Endothelial cell of umbilical vein (primary cell): ENCODE results near the gene PIANP. TPM values are rescaled to one million over a fixed set of nuclear protein-coding genes. Genes with fewer than 3 reads are reported as not detected.

Experiments
- BruUV-seq: library from RNA; stranded (reverse); fragments of 400-500 nt; replicated peaks from 2 replicates; lab custom pipeline; 2021; lab: Mats Ljungman, UMichigan
- CTCF ChIA-PET: fragments of 300-600, 350-600 bp; sonication (Branson Sonifier 250); formaldehyde crosslinking; loops from one replicate; lab custom pipeline; 2021; ENCODE audit warnings: antibody characterized with exemption, inconsistent platforms; lab: Charles Lee
- POLR2A ChIA-PET: fragments of 300-600, 350-600 bp; sonication (Branson Sonifier 250); formaldehyde crosslinking; loops from one replicate; lab custom pipeline; 2021; ENCODE audit warnings: antibody characterized with exemption, inconsistent platforms; lab: Charles Lee
- DNase-seq: peaks from one replicate; pipeline ENCODE4 v3.0.0-alpha.2; 2011; ENCODE audit warnings: low read depth, low spot score
- FAIRE-seq: peaks from 2 replicates; lab custom pipeline; 2011; peaks lifted over from hg19 to GRCh38; lab: Jason Lieb, UNC
- H2AFZ ChIP-seq: 2 replicates; pipeline ENCODE4 v1.6.0; 2012; ENCODE audit warnings: low read depth, low read length, control low read depth, inconsistent platforms
- H3K27ac ChIP-seq: 2 replicates; pipeline ENCODE4 v1.5.1; 2011; ENCODE audit warnings: low read depth, mild to moderate bottlenecking, control low read depth, low read length, moderate library complexity; ENCODE audit not compliant: insufficient read depth
- H3K27me3 ChIP-seq, 2 experiments: 2 replicates each; pipeline versions ENCODE4 v1.6.0 to v1.6.1; 2011; ENCODE audit warnings: low read length in 2 of 2, mixed read lengths in 1 of 2; ENCODE audit not compliant: control insufficient read depth in 2 of 2, insufficient read depth in 2 of 2
- H3K36me3 ChIP-seq, 2 experiments: 2 replicates in 1 of 2; 3 replicates in 1 of 2; pipeline ENCODE4 v1.5.1; 2011; ENCODE audit warnings: low read length in 2 of 2, mild to moderate bottlenecking in 1 of 2, moderate library complexity in 1 of 2; ENCODE audit not compliant: control insufficient read depth in 2 of 2, insufficient read depth in 2 of 2; ENCODE audit errors: extremely low read depth in 1 of 2
- H3K4me1 ChIP-seq: 3 replicates; pipeline ENCODE4 v1.5.1; 2011; ENCODE audit warnings: mild to moderate bottlenecking, low read length; ENCODE audit not compliant: control insufficient read depth, insufficient read depth; ENCODE audit errors: extremely low read depth
- H3K4me2 ChIP-seq: 2 replicates; pipeline ENCODE4 v1.6.1; 2011; ENCODE audit warnings: low read length, control low read depth, mixed read lengths; ENCODE audit not compliant: insufficient read depth
- H3K4me3 ChIP-seq, 3 experiments: fragments of 200-600 bp in 1 of 3; sonication (generic), shearing (Covaris generic) in 1 of 3; replicated peaks in 1 of 3; 2 replicates each; pipeline ENCODE4 v1.5.1; 2011 to 2016; ENCODE audit warnings: control low read depth in 3 of 3, low read length in 3 of 3, mild to moderate bottlenecking in 2 of 3, inconsistent platforms in 1 of 3, low read depth in 1 of 3, moderate library complexity in 1 of 3; ENCODE audit not compliant: insufficient read depth in 1 of 3
- H3K79me2 ChIP-seq: 2 replicates; pipeline ENCODE4 v1.6.0; 2012; ENCODE audit warnings: low read length, inconsistent platforms; ENCODE audit not compliant: control insufficient read depth, insufficient read depth
- H3K9ac ChIP-seq: replicated peaks from 2 replicates; pipeline ENCODE3; 2011; ENCODE audit warnings: low read length, control low read depth; ENCODE audit not compliant: insufficient read depth; ENCODE audit errors: extremely low read depth
- H3K9me1 ChIP-seq: replicated peaks from 3 replicates; pipeline ENCODE4 v1.6.0; 2011; ENCODE audit warnings: mild to moderate bottlenecking, low read length; ENCODE audit not compliant: control insufficient read depth, insufficient read depth; ENCODE audit errors: extremely low read depth
- H3K9me3 ChIP-seq: replicated peaks from 2 replicates; pipeline ENCODE4 v1.5.1; 2012; ENCODE audit warnings: low read length, inconsistent platforms; ENCODE audit not compliant: control insufficient read depth, insufficient read depth
- H4K20me1 ChIP-seq: replicated peaks from 2 replicates; pipeline ENCODE3; 2011; ENCODE audit warnings: mild to moderate bottlenecking, low read length; ENCODE audit not compliant: control insufficient read depth, insufficient read depth; ENCODE audit errors: extremely low read depth
- CTCF ChIP-seq, 2 donors: IDR thresholded peaks; 1 replicate in 1 of 2; 2 replicates in 1 of 2; pipeline ENCODE4 v1.5.1; 2011; ENCODE audit warnings: low read length in 2 of 2, mild to moderate bottlenecking in 2 of 2, moderate library complexity in 2 of 2, control low read depth in 1 of 2, inconsistent platforms in 1 of 2, low read depth in 1 of 2; ENCODE audit not compliant: insufficient read depth in 1 of 2; ENCODE audit errors: extremely low read depth in 1 of 2
- EZH2 ChIP-seq: IDR thresholded peaks from 2 replicates; pipeline ENCODE4 v1.6.1; 2012; ENCODE audit warnings: borderline replicate concordance, low read depth, mild to moderate bottlenecking, moderate library complexity, low read length, inconsistent platforms; ENCODE audit not compliant: severe bottlenecking
- FOS ChIP-seq: IDR thresholded peaks from 2 replicates; pipeline ENCODE4 v1.6.1; 2011; ENCODE audit warnings: mild to moderate bottlenecking, low read length, moderate library complexity, borderline replicate concordance; ENCODE audit not compliant: insufficient read depth
- GATA2 ChIP-seq: IDR thresholded peaks from 2 replicates; pipeline ENCODE4 v1.7.0; 2011; ENCODE audit warnings: low read depth, mild to moderate bottlenecking, moderate library complexity, mixed read lengths, low read length; ENCODE audit not compliant: insufficient read length, insufficient read depth
- JUN ChIP-seq: IDR thresholded peaks from 2 replicates; pipeline ENCODE4 v1.6.1; 2011; ENCODE audit warnings: borderline replicate concordance, low read depth; ENCODE audit not compliant: insufficient read length, insufficient read depth
- MYC ChIP-seq: IDR thresholded peaks from one replicate; pipeline ENCODE4 v1.6.1; 2011; ENCODE audit warnings: mild to moderate bottlenecking, low read depth, low read length
- POLR2A ChIP-seq: IDR thresholded peaks from 2 replicates; pipeline ENCODE4 v1.6.1; 2012; ENCODE audit warnings: low read depth, mild to moderate bottlenecking, control low read depth, low read length
- POLR2AphosphoS5 ChIP-seq: IDR thresholded peaks from 2 replicates; pipeline ENCODE4 v1.6.1; 2012; ENCODE audit warnings: low read depth, mild to moderate bottlenecking, control low read depth, low read length, moderate library complexity; ENCODE audit not compliant: insufficient read depth
- dilution Hi-C: fragments of 300-500 bp; cut with MboI; formaldehyde crosslinking; loops from one replicate; pipeline ENCODE4 v1.15.0; 2019; ENCODE audit warnings: low sequenced_read_pairs; ENCODE audit not compliant: extremely low pct_ligation_motif_present
- intact Hi-C: fragments of 100-400 bp; cut with micrococcal nuclease; formaldehyde crosslinking; loops from one replicate; pipeline ENCODE4 v1.10.0; 2022
- polyA plus RNA-seq, 4 experiments: library from polyadenylated mRNA; depleted of rRNA in 3 of 4; stranded (reverse) in 3 of 4; unstranded in 1 of 4; fragments of >200 nt; gene quantifications; 2 replicates each; pipeline versions ENCODE4 v1.2.1 to v1.2.3, GENCODE V29; 2011 to 2012; ENCODE audit warnings: missing spikeins in 1 of 4
- total RNA-seq: library from RNA; stranded (reverse); gene quantifications from 2 replicates; pipeline ENCODE4 v1.2.3, GENCODE V29; 2021

The PIANP gene
- total and polyA plus RNA-seq, 2 donors (not counting 3 experiments of a cell fraction or from before 2014, with no cell fraction given) = 0.10 to 0.55 TPM

GRCh38 chr12:6684609-6685008 is 16.0 kb downstream of the PIANP start:
- Histone ChIP-seq H3K9ac (no peak overlapping the region), H3K36me3 (peaks cover 0 to 4% of the 10 kb centered on the region in 2 experiments), H3K27me3 (no peaks in the 10 kb centered on the region), H3K79me2 (peaks cover 84% of the 10 kb centered on the region), H4K20me1 (no peaks in the 10 kb centered on the region), H3K27ac (no peak overlapping the region), H3K9me1 (no peaks in the 10 kb centered on the region), H2AFZ (no peak overlapping the region), H3K9me3 (no peaks in the 10 kb centered on the region), H3K4me2 (no peak overlapping the region), H3K4me3 (no peak overlapping the region), H3K4me1 (peaks cover 15% of the 10 kb centered on the region)
- intact Hi-C loops = loop anchor here (1.0 to 5.0 kb wide), 2 partner anchors 67 to 93 kb away; no protein-coding TSS in a partner anchor
- CTCF ChIA-PET = interaction anchor here (0.6 to 2.7 kb wide), 20 partner anchors 9 to 167 kb away, joined by 3 to 21 read pairs (median 6); partner anchors contain the start of genes MLF2, NOP2 and USP5
- dilution Hi-C loops = no loop called here
- TF ChIP-seq FOS = no peak
- no peak for TF ChIP-seq MYC
- TF ChIP-seq CTCF (IDR thresholded peaks at IDR 0.05; ENCODE audit: extremely low read depth in 1 of 2, insufficient read depth in 1 of 2, low read depth in 1 of 2, low read length in 2 of 2) = peak; percentile 44 to 55
- TF ChIP-seq EZH2 = no peak
- TF ChIP-seq POLR2A = no peak
- TF ChIP-seq JUN = no peak
- TF ChIP-seq GATA2 = no peak
- TF ChIP-seq POLR2AphosphoS5 = no peak
- POLR2A ChIA-PET = no interaction called here
- BruUV-seq = no TSS peak
- FAIRE-seq (no peak), DNase-seq (peak; percentile 32)
